Embryonic facial prominence (tissue), 1 donor: ENCODE results near the gene IRS2.

ENCODE experiments used
- DNase-seq: peaks from one replicate; pipeline ENCODE4 v3.0.0-alpha.2; 2016; ENCODE audit errors: extremely low spot score

IRS2 gene

DNA sequence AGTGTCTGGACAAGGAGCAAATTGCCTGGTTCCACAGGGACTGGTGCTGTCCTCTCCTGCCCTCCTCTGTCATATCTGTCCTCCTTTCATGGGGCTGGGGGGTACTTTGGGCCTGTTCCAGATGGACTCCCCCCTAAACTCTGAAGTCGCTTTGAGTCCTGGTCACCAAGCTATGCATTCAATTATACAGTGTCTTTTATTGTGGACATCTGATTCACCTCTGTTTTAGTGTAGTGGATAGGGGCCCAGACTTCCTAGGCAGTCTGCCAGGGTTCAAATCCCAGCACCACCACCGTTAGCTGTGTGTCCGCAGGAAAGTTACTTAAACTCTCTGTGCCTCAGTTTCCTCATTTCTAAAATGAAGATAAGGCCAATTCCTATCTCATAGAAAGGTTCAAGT is 21.0 kb upstream of the IRS2 start:
- DNase-seq: no peak

DNA sequence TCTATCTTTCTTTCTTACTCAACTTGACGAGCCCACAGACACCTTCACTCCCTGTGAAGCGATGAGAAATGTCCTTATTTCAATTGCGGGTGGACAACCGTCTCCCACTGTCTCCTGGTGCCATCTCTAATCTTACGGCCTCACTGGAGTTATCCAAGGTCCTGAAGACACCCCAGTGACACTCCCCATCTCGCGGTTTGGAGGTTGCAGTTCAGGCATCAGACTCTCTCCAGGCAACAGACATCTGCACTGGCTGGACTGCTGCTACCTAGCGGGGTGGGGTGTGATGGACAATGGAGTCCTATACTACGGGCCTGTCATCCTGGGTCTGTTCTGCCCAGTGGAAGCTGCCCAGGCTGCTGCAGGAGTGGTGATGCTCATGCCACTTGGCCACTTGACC is 18.3 kb upstream of the IRS2 start:
- DNase-seq: no peak

DNA sequence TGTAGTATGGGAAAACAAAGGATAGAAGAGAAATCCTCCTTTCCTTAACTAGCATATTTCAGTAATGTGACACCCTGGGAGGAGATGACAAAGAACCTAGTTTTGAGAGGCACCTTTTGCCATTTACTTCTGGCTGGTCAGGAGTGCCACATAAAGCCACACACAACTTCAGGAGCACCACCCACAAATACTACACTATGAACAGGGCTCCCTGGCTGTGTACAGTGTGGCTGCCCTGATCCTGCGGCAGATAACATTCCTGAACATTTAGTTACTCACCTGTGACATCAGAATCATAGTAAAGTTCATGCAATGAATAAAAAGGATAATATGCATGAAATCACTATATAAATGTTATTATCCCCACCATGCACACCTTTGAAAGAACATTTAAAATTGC is 17.4 kb upstream of the IRS2 start:
- no peak for DNase-seq

DNA sequence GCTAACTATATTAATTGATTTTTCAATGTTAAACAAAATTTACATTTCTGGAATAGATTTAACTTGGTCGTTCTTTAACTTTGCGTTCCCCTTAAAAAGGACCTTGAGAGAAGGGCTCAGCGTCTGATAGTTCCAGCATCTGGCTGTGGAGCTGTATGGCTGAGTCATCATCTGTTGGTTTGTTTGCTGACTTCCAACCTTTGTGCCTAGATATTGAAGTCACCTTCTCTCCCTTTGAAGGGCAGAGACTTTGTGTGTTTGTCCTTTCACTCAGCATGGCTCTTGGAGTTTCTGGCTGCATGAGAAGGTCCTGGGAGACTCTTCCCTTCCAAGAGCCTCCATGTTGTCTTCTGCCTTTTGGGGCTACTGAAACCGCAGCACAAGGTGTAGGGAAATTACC is 16.6 kb upstream of the IRS2 start:
- no peak for DNase-seq

DNA sequence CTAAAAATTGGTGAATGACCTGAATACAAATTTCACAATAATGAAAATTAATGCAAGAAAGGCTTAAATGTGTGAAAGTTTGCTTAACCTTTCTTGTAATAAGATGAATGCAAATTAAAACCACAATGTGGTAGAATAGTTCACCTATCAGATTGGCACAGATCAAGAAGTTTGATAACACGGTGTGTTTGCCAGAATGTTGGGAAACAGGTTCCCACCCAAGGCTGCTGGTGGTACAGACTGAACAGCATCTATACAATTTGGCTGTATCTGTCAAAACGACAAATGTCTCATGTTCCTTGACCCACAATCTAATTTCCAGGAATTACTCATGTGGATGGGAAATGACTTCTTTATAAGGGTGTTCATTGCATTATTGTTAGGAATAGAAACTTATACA is 8.6 kb upstream of the IRS2 start:
- DNase-seq: no peak

DNA sequence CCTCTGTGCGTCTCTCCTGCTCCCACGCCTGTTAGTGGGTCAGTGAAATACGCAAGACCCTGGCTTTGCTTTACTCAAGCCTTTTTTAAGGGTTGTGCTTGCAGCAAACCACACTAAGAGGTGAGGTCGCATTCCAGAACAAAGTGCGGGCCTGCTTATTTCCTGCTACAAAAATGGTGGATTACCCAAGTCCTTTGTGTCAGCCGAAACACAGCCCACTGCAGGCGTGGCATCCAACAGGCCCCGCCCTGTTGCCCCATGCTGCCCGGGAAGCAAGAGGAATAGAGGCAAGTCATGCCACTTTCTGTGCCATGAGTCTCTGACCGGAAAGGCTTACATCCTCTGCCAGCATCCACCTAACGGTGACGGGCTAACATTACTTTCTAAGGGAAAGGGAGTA is 7.7 kb upstream of the IRS2 start:
- DNase-seq: no peak

DNA sequence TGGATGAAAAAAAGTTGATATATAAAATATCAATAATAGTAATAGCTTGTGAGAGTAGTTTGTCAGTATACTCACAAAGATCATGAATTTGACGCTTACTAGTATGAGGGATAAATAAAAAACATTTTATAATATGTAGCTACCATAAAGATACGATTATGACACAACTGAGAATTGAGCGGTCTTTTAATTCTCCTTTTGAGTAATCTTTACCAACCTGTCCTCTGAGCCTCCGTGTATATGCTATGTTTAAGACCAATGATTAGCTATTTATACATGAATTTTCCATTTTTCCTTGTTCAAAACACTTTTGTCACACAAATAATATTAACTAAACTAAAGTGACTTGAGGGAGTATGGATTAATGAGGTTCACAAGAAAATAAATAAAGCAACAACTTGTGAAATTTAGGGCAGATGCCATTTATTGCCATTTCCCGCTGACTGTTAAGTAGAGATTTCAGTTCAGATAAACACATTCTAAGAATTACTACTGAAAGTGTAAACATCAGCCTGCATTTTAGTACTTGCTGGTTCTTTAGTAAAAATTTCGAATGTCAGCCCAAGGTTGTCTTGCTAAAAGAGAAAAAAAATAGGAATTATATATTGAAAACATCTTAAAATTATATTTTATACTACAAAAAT is 6.2 kb upstream of the IRS2 start:
- no peak for DNase-seq

DNA sequence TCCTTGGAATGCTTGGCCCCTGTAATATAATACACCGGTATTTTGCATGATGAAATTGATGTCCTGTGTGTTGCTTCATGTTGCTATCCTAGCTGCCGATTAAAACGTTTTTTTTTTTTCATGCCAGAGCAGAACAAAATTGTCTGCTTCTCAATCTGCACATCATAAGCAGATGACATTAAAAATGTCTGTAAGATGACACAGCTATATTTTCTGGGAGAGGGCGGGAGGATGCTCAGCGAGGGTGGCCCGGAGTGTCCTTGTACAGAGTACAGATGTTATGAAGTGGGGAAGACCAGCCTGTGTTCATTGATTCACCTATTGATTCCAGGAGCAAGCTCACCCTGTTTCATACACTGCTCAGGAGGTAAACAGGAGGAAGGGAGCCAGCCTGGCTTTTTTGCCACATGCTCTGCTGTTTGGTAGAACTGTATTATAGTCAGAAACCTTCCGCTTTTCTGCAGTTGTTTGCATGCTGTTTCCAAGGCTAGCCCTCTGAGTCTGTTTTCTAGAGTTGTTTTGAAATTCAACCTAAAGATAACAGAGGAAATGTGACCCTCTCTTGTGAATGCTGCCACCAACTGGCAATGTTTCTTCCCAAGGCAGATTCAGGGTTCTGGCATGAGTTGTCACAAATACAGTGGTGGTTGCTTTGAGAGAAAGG is 4.7 kb upstream of the IRS2 start:
- no peak for DNase-seq

DNA sequence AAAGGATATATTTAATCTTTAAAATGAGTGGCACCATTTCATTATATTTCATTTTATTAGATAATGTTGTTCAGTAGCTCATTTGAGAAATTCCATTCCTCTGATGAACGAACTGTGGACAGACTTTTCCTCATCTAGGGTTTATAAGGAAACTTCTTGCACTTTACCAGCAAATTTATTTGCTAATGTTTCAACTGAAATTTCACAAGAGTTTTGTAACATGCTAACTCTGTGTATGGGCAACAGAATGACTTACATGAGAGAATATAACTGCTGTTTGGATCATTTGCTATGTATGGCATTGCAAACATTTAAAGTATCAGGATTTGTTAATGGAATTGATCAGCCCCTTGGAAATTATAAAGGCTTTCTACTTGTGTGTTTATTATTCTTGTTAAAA is 3.7 kb upstream of the IRS2 start:
- DNase-seq: no peak

DNA sequence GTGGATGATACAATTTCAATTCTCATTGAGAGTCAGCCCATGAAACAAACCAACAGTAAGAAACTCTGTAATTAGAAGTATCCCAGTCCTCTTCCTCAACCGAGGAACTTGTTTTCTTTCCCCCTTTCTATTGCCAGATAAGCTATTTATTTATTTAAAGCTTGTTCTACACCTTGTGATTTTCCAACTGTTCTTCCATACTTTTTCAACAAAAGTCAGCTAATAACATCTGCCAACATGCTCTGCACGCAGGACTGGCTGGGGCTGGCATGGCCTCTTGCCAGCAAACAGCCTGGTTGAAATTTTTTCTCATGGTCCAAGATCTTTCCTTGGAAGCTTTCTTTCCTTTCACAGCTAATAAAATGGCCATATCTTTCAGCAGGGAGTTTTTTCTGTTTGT is 2.9 kb upstream of the IRS2 start:
- DNase-seq: no peak

DNA sequence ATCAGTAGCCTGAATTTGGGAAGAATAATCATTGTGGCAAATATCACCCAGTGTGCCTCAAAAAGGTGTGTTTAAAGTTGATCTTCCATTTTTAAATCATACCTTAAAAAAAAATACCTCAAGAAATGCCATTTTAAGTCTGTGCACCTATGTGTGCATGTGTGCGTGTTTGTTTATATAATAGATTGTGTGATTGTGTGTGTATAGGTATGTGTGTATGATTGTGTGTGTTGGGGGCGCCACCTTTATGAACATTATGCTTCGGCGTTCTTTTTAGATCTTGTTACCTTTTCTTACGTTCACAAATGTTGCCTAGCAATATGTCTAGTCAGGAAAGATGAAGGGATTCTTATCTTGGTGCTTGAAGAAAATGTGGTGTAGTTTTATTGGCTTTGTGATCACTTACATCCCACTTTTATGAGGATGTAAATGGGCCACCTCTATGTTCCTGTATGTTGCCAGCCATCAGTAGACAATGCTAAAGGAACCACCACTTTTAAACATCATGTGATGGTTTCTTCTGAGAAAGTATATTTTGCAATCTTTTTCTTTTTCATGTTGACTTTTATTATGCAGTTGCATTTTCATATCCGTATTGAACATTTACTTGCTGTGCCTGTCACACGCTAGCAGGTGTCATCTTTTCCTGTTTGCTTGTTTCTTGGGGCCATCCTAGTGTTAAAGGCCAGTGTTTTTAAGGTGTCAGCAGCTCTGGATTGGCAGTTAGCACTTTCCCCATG is 2.2 kb upstream of the IRS2 start:
- DNase-seq: no peak

DNA sequence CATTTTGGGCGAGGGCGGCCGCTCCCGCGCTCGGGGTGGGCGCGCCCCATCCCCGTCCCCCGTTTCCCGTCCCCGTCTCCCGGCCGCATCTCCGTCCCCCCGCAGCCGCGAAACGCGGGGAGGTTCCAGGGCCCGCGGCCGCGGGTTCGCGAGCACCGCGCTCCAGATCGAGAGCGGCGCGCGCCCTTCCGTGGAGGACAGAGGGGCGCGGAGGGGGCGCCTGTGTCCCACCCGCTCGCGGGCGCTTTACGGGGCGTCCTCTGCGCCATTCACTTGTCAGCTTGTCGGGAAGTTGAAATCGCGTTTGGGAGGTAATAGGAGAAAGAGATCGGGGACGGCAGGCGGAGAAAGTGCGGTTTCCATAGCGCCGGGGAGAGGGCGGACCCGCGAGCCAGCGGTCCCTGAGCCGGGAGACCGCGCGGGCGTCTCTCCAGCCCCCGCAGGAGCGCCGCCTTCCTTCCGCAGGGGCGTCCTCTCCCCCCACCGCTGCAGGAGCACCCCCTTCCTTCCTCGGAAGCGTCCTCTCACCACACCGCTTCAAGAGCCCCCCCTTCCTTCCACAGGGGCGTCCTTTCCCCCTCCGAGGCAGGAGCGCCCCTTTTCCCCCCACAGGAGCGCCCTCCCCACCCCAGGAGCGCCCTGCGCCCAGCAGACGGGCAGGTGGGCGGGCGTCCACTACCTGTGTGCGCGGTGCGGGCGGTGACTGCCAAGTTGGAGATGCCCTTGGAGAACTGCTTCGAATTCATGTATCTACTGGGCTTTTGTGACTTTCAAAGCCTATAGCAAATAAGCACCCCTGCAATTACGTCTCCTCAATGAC is 962 bp upstream of the IRS2 start:
- no peak for DNase-seq

DNA sequence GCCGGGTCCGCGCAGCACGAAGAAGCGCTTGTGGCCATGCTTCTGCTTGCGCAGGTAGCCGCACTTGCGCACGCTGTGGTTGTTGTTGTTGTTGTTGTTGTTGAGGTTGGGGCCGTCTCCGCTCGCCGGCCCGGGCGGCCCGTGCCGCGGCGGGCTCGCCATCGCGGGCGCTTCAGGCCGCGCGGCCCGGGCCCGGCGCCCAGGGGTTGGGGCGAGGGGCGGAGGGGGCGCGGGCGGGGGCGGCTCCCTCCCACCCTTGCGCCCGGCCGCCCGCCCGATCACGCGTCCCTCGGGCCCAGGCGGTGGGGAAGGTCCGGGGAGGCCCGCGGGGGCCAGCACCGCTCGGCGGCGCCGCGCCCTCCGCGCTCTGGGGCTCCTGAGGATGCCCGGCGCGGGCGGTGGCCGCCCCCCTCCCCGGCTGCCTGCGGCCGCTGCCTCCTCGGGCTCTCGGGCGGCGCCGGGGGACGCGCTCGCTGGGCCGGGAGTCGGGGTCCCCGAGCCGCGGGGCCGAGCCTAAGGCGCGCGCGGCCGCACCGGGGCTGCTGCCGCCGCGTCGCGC is 412 bp downstream of the IRS2 start:
- DNase-seq: no peak

DNA sequence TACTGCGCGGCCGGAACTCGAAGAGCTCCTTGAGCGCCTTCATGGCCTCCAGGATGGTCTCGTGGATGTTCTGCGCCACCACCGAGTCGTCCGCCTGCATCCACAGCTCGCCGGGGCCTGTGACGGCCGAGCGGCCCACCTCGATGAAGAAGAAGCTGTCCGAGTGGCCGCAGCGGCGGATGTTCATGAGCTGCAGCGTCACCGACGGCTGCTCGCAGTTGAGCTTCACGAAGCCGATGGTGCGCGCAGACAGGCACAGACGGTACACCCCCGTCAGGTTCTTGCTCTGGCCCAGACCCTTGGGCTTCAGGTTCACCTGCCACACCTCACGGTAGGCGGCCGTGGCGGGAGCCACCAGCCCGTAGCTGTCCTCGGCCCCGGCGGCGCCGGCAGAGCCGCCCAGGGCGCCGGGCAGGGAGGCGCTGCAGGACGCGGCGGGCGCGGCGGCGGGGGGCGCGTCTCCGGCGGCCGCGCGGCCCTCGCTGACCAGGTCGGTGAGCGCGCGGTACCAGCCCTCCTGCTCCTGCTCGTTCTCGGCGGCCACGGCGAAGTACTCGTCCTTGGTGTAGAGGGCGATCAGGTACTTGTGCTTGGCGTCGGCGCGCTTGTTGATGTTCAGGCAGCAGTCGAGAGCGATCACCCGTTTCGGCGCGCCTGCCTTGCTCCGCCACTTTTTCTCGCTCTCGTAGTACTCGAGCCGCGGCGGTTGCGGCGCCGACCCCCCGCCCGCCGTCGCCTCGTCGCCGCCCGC is 1.1 kb downstream of the IRS2 start:
- no peak for DNase-seq

DNA sequence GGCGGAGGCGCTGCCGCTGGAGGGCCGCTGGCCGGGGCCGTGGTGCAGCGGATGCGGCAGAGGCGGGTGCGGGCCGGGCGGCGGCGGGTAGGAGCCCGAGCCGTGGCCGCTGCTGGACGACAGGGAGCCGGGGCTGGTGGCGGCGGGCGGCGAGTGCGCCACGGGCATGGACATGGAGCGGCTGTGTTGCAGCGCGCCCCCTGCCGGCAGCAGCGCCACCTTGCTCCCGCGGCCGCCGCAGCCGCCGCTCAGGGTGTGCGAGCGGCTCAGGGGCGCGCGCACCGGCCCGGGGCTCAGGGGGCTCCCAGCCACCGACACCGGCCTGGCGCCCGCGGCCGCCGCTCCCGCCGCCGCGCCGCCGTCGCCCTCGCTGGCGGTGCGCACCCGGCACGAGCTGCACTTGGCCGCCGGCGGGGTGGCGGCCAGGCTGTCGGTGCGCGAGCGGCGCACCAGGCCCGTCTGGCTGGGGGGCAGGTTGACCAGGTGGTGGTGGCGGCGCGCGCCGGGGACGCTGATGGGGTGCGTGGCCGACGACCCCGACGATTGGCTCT is 1.7 kb downstream of the IRS2 start:
- peak; percentile 35 for DNase-seq

DNA sequence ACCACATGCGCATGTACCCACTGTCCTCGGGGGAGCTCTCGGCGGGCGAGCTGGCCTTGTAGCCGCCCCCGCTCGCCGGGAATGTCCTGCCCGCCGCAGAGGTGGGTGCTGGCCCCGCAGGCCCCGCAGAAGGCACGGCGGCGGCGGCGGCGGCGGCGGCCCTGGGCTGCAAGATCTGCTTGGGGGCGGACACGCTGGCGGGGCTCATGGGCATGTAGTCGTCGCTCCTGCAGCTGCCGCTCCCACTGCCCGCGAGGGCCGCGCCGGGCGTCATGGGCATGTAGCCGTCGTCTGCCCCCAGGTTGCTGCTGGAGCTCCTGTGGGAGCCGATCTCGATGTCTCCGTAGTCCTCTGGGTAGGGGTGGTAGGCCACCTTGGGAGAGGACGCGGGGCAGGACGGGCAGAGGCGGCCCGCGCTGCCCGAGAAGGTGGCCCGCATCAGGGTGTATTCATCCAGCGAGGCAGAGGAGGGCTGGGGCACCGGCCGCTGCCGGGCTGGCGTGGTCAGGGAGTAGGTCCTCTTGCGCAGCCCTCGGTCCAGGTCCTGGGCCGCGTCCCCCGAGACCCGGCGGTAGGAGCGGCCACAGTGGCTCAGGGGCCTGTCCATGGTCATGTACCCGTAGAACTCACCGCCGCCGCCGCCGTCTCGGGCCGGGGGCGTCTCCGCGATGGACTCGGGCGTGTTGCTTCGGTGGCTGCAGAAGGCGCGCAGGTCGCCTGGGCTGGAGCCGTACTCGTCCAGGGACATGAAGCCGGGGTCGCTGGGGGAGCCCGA is 2.4 kb downstream of the IRS2 start:
- no peak for DNase-seq

DNA sequence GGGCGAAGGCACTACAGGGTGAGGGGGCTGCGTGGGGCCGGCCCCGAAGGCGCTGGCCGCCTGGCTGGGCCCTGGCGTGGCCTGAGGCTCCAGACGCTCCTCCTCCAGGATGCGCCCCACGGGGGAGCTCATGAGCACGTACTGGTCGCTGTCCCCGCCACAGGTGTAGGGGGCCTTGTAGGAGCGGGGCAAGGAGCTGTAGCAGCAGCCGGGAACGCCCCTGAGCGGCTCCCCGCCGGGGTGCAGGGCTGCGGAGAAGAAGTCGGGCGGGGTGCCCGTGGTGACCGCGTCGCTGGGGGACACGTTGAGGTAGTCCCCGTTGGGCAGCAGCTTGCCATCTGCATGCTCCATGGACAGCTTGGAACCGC is 3.0 kb downstream of the IRS2 start:
- no peak for DNase-seq

DNA sequence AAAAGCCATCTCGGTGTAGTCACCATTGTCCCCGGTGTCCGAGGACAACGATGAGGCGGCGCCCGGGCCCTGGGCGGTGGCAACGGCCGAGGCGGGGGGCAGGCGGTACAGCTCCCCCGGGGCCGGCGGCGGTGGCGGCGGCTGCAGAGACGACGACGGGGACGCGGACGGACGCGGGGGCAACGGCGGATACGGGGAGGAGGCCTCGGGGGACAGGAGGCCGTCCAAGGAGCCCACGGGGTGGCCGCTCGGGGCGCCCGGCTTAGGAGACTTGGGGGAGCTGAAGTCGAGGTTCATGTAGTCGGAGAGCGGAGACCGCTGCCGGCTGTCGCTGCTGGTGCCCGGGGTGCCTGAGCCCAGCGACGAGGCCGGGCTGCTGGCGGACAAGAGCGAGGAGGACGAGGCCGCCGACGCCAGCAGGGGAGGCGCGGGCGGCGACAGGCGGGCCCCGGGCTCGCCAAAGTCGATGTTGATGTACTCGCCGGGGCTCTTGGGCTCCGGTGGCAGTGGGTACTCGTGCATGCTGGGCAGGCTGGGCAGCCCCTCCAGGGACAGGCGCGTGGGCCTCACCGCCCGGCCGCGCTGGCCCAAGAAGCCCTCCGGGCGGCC is 3.5 kb downstream of the IRS2 start:
- no peak for DNase-seq

DNA sequence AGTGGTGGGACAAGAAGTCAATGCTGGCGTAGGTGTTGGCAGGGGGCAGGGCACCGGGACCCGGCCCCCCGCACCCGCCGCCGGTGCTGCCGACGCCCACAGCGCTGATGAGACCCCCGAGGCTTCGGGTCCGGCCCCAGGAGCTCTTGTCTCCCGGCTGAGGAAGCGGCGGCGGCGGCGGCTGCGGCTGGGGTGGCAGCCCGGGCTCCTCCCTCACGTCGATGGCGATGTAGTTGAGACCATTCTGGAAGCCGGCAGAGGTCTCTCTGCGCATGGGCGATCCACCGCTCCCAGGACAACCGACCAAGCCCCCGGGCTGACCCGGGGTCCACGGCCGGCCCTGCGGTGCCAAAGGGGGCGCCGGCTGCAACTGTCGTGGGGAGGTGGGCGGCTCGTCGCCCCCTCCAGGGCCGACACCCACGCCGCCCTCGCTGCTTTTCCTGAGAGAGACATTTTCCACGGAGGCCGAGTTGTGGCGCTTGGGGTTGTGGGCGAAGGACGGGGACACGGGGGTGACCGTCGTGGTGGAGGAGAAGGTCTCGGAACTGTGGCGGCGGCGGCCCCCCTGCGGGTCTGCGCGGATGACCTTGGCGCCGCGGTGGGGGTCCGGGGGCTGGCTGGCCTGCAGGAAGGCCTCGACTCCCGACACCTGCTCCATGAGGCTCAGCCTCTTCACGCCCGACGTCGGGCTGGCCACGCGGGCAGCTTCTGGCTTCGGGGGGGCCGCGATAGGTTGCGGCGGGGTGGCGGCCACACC is 4.1 kb downstream of the IRS2 start:
- DNase-seq: no peak
